Erythroblast (primary cell): ENCODE results near the gene GABRB1.

Experiments used
- DNase-seq, 2 experiments: peaks; one replicate each; lab custom pipeline; 2025; lab: John Stamatoyannopoulos, UW
- GATA1 ChIP-seq: IDR thresholded peaks from 2 replicates; pipeline ENCODE4 v1.6.1; 2011; ENCODE audit warnings: low read depth, mild to moderate bottlenecking, control low read depth, low read length, moderate library complexity
- POLR2A ChIP-seq: IDR thresholded peaks from 2 replicates; pipeline ENCODE4 v1.6.1; 2011; ENCODE audit warnings: mild to moderate bottlenecking, low read length

GABRB1 gene

DNA sequence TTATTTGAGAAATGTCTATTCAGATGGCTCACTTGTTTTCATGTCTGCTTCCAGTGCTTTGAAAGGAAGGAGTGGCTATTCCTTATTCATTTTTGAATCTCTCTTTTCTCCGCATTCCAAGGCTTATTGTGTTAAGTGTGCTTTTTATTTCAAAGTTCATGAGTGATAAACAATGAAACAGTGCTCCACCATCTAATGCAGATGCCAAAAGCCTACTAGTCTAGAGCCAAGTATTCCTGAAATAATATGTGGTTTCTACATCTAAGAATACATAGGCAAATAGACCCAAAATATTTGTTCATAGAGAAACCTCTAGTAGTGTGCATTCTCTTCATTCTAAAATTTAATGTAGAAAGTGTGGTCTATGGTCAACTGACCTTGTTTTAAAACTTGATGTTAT is 187.3 kb downstream of the GABRB1 start:
- DNase-seq, result no peak
- no peak for TF ChIP-seq GATA1
- no peak for TF ChIP-seq POLR2A

DNA sequence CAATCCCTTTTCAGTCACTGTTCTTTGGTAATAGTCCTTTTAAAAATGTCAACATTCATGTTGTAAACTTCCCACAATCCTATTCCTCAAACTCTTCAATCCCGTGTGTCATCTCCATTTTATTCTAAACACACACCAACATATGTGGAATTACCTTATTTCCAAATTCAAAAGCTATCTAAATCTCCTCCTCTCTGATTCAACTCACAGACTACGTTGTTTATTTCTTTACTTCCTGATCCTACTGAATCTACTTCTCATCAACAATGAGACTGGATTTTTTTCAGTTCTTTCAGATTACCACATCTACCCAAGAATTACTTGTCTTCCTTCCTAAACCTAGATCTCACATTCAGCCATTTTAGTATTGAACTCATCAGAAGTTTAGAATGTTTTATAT is 188.2 kb downstream of the GABRB1 start:
- no peak for DNase-seq
- TF ChIP-seq GATA1 (no peak), POLR2A (no peak)

DNA sequence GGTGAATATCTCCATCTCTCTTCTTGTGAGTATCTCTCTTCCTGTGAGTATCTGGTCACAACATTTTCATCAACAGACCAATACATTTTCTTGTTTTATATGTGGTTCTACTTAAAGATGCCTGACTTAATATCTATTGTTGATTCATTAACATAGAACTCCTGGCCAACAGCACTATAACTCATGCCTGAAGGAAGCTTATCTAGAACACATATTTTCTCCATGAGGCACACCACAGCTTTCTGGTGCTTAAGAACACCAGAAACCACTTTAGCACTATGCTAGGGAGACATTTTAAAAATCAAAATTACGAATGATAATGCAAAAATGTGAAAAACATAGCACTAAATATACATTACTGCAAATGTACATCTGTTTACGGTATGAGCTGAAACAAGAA is 190.4 kb downstream of the GABRB1 start:
- DNase-seq, result no peak
- TF ChIP-seq GATA1 (no peak), POLR2A (no peak)

DNA sequence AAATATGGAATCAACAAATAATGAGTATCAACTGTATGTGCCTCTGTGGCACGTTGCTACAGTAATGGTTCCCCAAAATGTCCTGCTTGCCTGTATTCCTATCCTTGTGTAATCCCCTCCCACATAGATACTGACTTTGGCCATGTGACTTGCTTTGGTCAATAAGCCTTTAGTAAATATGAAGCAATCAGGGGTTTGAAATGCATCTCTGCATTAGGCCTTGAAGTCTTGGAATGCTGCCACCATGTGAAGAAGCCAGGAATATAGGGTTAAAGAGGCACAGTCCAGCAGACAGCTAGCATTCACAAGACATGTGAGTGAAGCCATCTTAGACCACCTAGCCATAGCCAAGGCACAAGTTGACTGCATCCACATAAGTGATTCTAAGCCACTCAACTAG is 190.9 kb downstream of the GABRB1 start:
- no peak for TF ChIP-seq GATA1
- no peak for TF ChIP-seq POLR2A

DNA sequence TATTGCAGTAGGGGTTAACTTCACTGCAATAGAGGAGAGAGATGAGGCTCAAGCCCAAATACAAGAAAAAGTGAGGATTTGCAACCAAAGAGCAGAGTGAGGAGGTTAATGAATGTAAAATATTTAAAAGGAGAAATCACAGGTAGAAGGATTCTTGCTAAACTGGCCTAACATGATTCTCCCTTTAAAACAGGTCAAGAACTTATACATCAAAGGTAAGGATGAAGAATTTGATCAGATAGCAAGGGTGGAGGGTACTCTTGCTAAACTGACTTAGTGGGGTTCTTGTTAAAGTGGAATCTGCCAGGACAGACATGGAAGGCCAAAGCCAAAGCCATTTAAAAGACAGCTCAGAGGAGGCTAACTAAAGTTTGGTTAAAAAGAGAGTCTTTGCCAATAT is 193.0 kb downstream of the GABRB1 start:
- no peak for DNase-seq
- TF ChIP-seq POLR2A, result no peak
- TF ChIP-seq GATA1, result no peak

More for the DNA sequence above, 190.9 kb downstream of the GABRB1 start:
- no peak for DNase-seq

DNA sequence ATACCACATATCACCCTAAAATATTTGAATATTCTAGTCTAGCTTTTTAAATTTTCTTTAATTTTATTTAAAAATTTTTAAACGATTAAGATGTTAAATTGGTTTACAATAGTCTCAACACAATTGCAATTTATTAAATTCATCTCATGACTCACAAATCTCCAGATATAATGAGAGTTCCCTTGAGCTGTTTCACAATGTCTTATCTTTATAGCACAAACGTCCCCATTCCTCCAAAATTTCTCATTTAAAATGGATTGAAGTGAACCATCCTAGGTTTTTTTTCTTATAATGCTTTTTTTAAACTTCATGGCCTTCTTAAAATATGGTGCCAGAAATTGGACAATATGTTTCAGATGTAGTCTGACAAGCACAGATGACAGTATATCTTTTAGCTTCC is 204.4 kb downstream of the GABRB1 start:
- no peak for DNase-seq
- TF ChIP-seq GATA1, result no peak
- TF ChIP-seq POLR2A, result no peak

DNA sequence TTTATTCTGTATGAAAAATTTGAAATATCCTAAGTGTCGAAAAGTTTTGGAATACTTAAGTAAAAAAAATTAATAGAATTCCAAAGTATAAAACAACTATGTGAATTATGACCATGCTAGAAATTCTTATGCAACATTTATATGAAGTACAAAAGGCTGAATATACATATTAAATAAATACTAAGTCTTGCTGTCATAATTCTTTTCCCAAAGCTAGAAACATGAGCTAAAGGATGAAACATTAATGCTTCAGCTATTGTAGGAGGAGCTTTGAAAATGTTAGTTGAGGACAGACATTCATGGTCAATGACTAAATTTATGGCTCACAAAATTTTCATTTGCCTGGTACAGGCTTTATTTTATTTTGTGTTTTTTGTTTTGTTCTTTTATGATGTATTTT is 207.3 kb downstream of the GABRB1 start:
- TF ChIP-seq POLR2A (no peak), GATA1 (no peak)
- DNase-seq, result no peak

DNA sequence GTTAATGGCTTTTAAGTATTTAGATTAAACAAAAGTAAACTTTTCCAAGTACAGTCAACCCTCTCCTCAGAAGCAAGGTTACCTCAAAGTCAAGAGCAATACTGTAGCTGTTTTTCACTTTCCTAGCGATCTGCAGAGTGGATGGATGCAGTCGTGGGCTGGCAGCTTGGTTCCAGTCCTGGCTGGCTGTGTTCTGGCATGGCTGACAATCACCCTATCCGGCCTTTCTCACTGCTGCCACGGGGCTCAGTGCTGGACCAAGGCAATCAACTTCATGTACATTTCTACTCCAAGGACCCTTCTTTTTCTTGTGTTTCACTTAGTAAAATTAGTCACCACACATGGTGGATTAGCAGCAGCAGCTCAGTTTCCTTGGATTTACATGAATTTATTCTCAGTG is 208.3 kb downstream of the GABRB1 start:
- DNase-seq, result no peak

DNA sequence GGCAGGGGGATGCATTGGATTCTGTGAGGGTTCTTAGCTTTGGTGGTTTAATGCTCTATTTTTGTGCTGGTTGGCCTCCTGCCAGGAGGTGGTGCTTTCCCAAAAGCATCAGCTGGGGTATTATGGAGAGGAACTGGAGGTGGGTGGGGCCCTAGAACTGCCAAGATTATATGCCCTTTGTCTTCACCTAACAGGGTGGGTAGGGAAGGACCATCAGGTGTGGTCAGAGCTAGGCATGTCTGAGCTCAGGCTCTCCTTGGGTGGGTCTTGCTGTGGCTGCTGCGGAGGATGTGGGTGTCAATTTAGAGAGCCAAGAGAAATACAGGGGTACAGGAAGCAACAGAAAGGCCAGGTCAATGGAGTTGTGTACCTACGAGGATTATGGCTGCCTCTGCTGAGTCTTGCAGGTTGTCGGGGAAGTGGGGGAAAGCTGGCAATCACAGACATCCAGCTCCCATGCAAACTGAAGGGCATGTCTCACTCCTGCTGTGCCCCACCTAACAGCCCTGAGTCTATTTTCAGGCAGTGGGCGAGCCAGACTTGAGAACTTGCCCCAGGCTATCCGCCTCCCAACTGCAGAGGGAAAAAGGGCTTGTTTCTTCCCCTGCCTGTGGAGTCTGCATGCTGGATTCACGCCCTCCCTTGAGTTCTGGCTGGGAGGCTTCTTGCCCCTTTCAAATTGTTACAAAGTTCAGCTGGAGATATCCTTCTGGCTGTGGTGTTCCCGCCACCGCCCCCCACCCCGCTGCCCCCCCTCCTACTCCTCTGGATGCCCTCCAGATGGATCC is 220.2 kb downstream of the GABRB1 start:
- DNase-seq, result no peak
- no peak for TF ChIP-seq GATA1
- TF ChIP-seq POLR2A, result no peak

More for the DNA sequence above, 208.3 kb downstream of the GABRB1 start:
- TF ChIP-seq GATA1, result no peak
- TF ChIP-seq POLR2A, result no peak

DNA sequence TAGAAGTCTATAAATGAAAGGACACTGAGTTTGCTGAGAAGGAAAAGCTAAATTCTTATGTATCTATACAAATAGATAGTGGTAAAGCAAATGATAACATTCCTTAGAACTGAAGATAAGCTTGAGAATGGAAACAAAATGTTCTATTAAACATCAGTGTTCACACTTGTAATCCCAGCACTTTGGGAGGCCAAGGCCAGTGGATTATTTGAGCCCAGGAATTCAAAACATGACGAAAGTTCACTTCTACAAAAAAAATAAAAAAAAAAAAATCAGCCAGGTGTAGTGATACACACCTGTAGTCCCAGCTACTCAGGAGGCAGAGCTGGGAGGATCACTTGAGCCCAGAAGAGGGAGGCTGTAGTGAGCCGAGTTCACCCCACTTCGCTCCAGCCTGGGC is 232.4 kb downstream of the GABRB1 start:
- TF ChIP-seq GATA1, result no peak
- no peak for TF ChIP-seq POLR2A
- DNase-seq, result no peak

DNA sequence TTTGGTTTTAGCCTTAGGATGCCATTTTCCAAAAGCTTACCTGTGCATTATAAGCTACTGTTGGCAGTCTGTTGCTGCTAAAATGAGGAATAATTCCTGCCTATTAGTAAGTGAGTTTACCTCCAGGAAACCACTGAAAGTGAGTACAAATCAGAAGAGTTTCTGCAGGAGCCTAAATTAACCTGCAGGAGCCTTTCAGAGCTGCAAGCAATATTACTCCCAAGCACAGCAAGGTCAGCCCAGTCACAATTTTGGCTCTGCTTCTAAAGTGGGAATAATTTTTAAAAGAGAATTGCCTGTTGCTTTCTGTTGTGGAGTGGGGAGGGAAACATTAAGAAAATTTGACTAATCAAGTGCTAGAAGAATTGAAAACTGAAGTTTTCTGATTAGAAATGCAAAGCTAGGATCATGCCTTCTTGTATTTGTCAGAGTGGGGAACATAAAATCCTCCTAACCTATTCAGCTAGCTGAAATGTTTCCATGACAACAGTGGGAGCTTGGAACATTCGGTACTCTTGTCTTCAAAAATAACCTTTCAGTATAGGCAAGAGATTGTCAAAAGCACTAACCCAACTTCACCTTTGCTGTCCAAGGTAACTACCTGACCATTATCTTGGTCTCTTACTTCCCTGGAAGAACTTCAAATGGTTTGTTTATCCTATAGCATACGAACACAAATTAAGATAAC is 239.0 kb downstream of the GABRB1 start:
- TF ChIP-seq POLR2A (no peak), GATA1 (no peak)

DNA sequence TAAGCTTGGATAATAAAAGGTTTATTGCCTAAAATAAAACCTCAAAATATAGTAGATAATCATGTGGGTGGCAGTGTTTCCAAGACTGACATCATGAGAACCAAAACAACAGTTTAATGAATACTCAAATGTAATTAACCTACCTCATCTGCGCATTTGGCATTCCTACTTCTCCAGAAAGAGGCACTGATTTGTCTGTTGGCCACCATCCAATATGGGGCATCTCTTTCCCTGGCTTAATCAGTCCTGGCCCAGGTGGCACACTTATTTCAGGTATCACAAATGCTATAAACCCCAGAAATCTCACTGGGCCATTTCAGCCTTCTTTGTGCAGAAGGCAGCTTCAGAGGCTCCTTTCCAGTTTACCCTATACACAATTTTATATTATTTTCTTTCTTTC is 239.9 kb downstream of the GABRB1 start:
- no peak for TF ChIP-seq GATA1
- no peak for TF ChIP-seq POLR2A
- no peak for DNase-seq

More for the DNA sequence above, 239.0 kb downstream of the GABRB1 start:
- no peak for DNase-seq

DNA sequence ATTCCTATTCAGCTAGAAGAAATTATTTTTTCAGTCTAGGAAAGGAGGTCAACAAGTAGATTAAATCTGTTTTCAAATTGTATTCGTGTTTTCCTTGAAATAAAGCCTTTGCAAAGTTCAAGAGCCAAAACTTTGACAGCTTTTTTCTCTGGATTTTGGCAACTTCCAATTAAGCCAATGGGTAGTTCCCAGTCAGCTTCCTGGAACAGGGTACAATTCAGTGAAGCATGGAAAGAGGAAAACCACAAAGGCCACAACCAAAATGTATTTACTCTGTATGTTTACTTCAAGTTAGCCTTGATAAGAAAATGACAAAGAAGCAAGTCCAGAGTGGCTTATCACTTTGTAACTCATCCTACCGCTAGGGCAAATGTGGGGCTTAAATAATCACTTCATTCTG is 243.5 kb downstream of the GABRB1 start:
- no peak for DNase-seq
- no peak for TF ChIP-seq POLR2A
- no peak for TF ChIP-seq GATA1

DNA sequence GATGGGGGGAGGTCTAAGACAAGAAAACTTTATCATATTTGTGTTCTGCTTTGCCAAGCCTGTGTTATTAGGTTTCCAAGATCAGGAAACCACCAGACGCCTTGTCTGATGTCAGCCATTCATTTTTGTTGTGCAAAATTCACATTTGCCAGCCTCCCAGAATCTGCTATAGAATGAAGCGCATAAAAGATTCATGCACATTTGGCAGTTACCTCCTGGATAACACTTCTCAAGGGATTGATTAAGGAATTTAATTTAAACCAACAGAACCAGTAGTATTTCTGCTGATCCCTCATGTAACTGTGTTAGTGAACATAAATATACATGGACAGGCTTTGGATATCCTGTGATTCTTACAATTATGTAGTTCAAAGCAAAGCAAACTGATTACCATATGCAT is 244.2 kb downstream of the GABRB1 start:
- TF ChIP-seq GATA1 (no peak), POLR2A (no peak)
- DNase-seq, result no peak
